ENCODE results near the gene NAT10. TPM values are rescaled to one million over a fixed set of nuclear protein-coding genes. Genes with fewer than 3 reads are reported as not detected.
"Not testable (repeated sequence)": the region's sequence is repeated elsewhere in the genome, so short reads cannot be mapped to it uniquely, and the experiment has no call there.

Gene NAT10
- total and polyA plus RNA-seq, 5 donors, result 11.9 to 24.7 (median 21.2) TPM

- H3K4me3 ChIP-seq (ENCODE audit: low read length), result no peak overlapping the region
- WGBS, result 63% methylated on average over 8 of the region's 8 CpGs
- ATAC-seq, result no peak
- H3K27ac ChIP-seq (ENCODE audit: low read length), result no peak overlapping the region
- intact Hi-C loops (cut with DNase I), result loop anchor here in 2 of 4 donors (5.0 to 10.0 kb wide), 3 partner anchors 165 to 325 kb away; no protein-coding TSS in a partner anchor
- H3K9me3 ChIP-seq (ENCODE audit: control insufficient read depth, low read length), result no peaks in the 10 kb centered on the region
- peaks cover 3% of the 10 kb centered on the region for H3K4me1 ChIP-seq (ENCODE audit: control insufficient read depth, insufficient read depth, low read length)
- H3K27me3 ChIP-seq (ENCODE audit: control insufficient read depth, insufficient read depth), result no peaks in the 10 kb centered on the region
- DNase-seq, result peak in 2 of 3 donors; percentile 24 to 25
These were observed 64.3 kb downstream of the NAT10 start for GRCh38 chr11:34169686-34170085.

GRCh38 chr11:34173050-34173449 lies 67.6 kb downstream of the NAT10 start:
- no peaks in the 10 kb centered on the region for H3K27me3 ChIP-seq (ENCODE audit: control insufficient read depth, insufficient read depth)
- peak in 2 of 3 donors; percentile 26 to 44 for DNase-seq
- no peaks in the 10 kb centered on the region for H3K9me3 ChIP-seq (ENCODE audit: control insufficient read depth, low read length)
- intact Hi-C loops (cut with DNase I), result loop anchor here in 2 of 4 donors (5.0 to 10.0 kb wide), 2 partner anchors 189 to 322 kb away; no protein-coding TSS in a partner anchor
- H3K4me1 ChIP-seq (ENCODE audit: control insufficient read depth, insufficient read depth, low read length), result peaks cover 6% of the 10 kb centered on the region
- no peak for ATAC-seq
- H3K4me3 ChIP-seq (ENCODE audit: low read length), result no peak overlapping the region
- WGBS, result 95% methylated on average over 16 of the region's 16 CpGs
- no peak overlapping the region for H3K27ac ChIP-seq (ENCODE audit: low read length)

- DNase-seq (peak; percentile 87 to 96 (median 95)), ATAC-seq (peak; percentile 97 to 98)
- Histone ChIP-seq H3K4me3 (ENCODE audit: low read length) (no peak overlapping the region), H3K4me1 (ENCODE audit: control insufficient read depth, insufficient read depth, low read length) (peaks cover 6% of the 10 kb centered on the region), H3K27me3 (ENCODE audit: control insufficient read depth, insufficient read depth) (no peaks in the 10 kb centered on the region), H3K9me3 (ENCODE audit: control insufficient read depth, low read length) (no peaks in the 10 kb centered on the region), H3K27ac (ENCODE audit: low read length) (no peak overlapping the region)
- WGBS, result 6% methylated on average over 33 of the region's 33 CpGs
- intact Hi-C loops (cut with DNase I), result loop anchor here (2.0 to 10.0 kb wide), 4 partner anchors 184 to 320 kb away; partner anchors contain the start of gene ABTB2 (in 3 of the 4)
These were observed 69.1 kb downstream of the NAT10 start for GRCh38 chr11:34174412-34175041.

- Histone ChIP-seq H3K4me3 (ENCODE audit: low read length) (no peak overlapping the region), H3K27me3 (ENCODE audit: control insufficient read depth, insufficient read depth) (no peaks in the 10 kb centered on the region), H3K9me3 (ENCODE audit: control insufficient read depth, low read length) (no peaks in the 10 kb centered on the region), H3K27ac (ENCODE audit: low read length) (no peak overlapping the region), H3K4me1 (ENCODE audit: control insufficient read depth, insufficient read depth, low read length) (peaks cover 6% of the 10 kb centered on the region)
- 90% methylated on average over 7 of the region's 7 CpGs for whole genome bisulfite sequencing
- intact Hi-C loops (cut with DNase I), result loop anchor here (2.0 to 10.0 kb wide), 3 partner anchors 183 to 319 kb away; partner anchors contain the start of gene ABTB2 (in 3 of the 4)
- ATAC-seq (no peak), DNase-seq (peak in 1 of 3 donors; percentile 24)
These were observed 70.0 kb downstream of the NAT10 start for GRCh38 chr11:34175284-34176019.

GRCh38 chr11:34176751-34177209 lies 71.4 kb downstream of the NAT10 start:
- ATAC-seq (no peak), DNase-seq (no peak)
- Histone ChIP-seq H3K4me3 (ENCODE audit: low read length) (no peak overlapping the region), H3K27ac (ENCODE audit: low read length) (no peak overlapping the region), H3K4me1 (ENCODE audit: control insufficient read depth, insufficient read depth, low read length) (peaks cover 6% of the 10 kb centered on the region), H3K27me3 (ENCODE audit: control insufficient read depth, insufficient read depth) (no peaks in the 10 kb centered on the region), H3K9me3 (ENCODE audit: control insufficient read depth, low read length) (no peaks in the 10 kb centered on the region)
- intact Hi-C loops (cut with DNase I), result loop anchor here in 3 of 4 donors (5.0 to 10.0 kb wide), 2 partner anchors 316 to 318 kb away; no protein-coding TSS in a partner anchor
- 24% methylated on average over 2 of the region's 2 CpGs for WGBS

- DNase-seq (no peak), ATAC-seq (no peak)
- Histone ChIP-seq H3K27me3 (ENCODE audit: control insufficient read depth, insufficient read depth) (no peaks in the 10 kb centered on the region), H3K4me3 (ENCODE audit: low read length) (no peak overlapping the region), H3K9me3 (ENCODE audit: control insufficient read depth, low read length) (no peaks in the 10 kb centered on the region), H3K4me1 (ENCODE audit: control insufficient read depth, insufficient read depth, low read length) (peaks cover 7% of the 10 kb centered on the region), H3K27ac (ENCODE audit: low read length) (no peak overlapping the region)
- intact Hi-C loops (cut with DNase I), result loop anchor here in 3 of 4 donors (5.0 to 10.0 kb wide), 2 partner anchors 314 to 316 kb away; no protein-coding TSS in a partner anchor
- 85% methylated on average over 10 of the region's 10 CpGs for WGBS
These were observed 72.9 kb downstream of the NAT10 start for GRCh38 chr11:34178209-34178821.

- intact Hi-C loops (cut with DNase I), result loop anchor here in 3 of 4 donors (5.0 to 10.0 kb wide), 2 partner anchors 313 to 316 kb away; no protein-coding TSS in a partner anchor
- no peak for ATAC-seq
These were observed 73.7 kb downstream of the NAT10 start for GRCh38 chr11:34179026-34179675.

GRCh38 chr11:34180040-34180813 lies 74.8 kb downstream of the NAT10 start:
- H3K27ac ChIP-seq (ENCODE audit: low read length), result no peak overlapping the region
- H3K4me3 ChIP-seq (ENCODE audit: low read length), result no peak overlapping the region
- 74% methylated on average over 6 of the region's 6 CpGs for WGBS
- no peaks in the 10 kb centered on the region for H3K27me3 ChIP-seq (ENCODE audit: control insufficient read depth, insufficient read depth)
- no peak for ATAC-seq
- no peaks in the 10 kb centered on the region for H3K9me3 ChIP-seq (ENCODE audit: control insufficient read depth, low read length)
- intact Hi-C loops (cut with DNase I), result no loop called here
- DNase-seq, result no peak
- peaks cover 1% of the 10 kb centered on the region for H3K4me1 ChIP-seq (ENCODE audit: control insufficient read depth, insufficient read depth, low read length)

More at GRCh38 chr11:34179026-34179675, 73.7 kb downstream of the NAT10 start:
- DNase-seq, result no peak
- peaks cover 7% of the 10 kb centered on the region for H3K4me1 ChIP-seq (ENCODE audit: control insufficient read depth, insufficient read depth, low read length)
- H3K27me3 ChIP-seq (ENCODE audit: control insufficient read depth, insufficient read depth), result no peaks in the 10 kb centered on the region
- 87% methylated on average over 9 of the region's 9 CpGs for WGBS
- no peak overlapping the region for H3K4me3 ChIP-seq (ENCODE audit: low read length)
- H3K9me3 ChIP-seq (ENCODE audit: control insufficient read depth, low read length), result no peaks in the 10 kb centered on the region
- H3K27ac ChIP-seq (ENCODE audit: low read length), result no peak overlapping the region

GRCh38 chr11:34180814-34181165 lies 75.4 kb downstream of the NAT10 start:
- intact Hi-C loops (cut with DNase I); DNase-seq; ATAC-seq; H3K9me3 ChIP-seq (ENCODE audit: control insufficient read depth, low read length); H3K27ac ChIP-seq (ENCODE audit: low read length); H3K4me1 ChIP-seq (ENCODE audit: control insufficient read depth, insufficient read depth, low read length); H3K4me3 ChIP-seq (ENCODE audit: low read length); H3K27me3 ChIP-seq (ENCODE audit: control insufficient read depth, insufficient read depth): not testable (repeated sequence)
- WGBS, result 95% methylated on average over 5 of the region's 5 CpGs

- no peak for ATAC-seq
- Histone ChIP-seq H3K4me1 (ENCODE audit: control insufficient read depth, insufficient read depth, low read length) (peaks cover 1% of the 10 kb centered on the region), H3K4me3 (ENCODE audit: low read length) (no peak overlapping the region), H3K9me3 (ENCODE audit: control insufficient read depth, low read length) (no peaks in the 10 kb centered on the region), H3K27ac (ENCODE audit: low read length) (no peak overlapping the region), H3K27me3 (ENCODE audit: control insufficient read depth, insufficient read depth) (no peaks in the 10 kb centered on the region)
- 64% methylated on average over 5 of the region's 5 CpGs for WGBS
- DNase-seq, result no peak
- intact Hi-C loops (cut with DNase I), result no loop called here
These were observed 75.8 kb downstream of the NAT10 start for GRCh38 chr11:34181251-34181650.
